Measurements from ENCODE around the gene FILIP1.

Gene FILIP1, protein sequence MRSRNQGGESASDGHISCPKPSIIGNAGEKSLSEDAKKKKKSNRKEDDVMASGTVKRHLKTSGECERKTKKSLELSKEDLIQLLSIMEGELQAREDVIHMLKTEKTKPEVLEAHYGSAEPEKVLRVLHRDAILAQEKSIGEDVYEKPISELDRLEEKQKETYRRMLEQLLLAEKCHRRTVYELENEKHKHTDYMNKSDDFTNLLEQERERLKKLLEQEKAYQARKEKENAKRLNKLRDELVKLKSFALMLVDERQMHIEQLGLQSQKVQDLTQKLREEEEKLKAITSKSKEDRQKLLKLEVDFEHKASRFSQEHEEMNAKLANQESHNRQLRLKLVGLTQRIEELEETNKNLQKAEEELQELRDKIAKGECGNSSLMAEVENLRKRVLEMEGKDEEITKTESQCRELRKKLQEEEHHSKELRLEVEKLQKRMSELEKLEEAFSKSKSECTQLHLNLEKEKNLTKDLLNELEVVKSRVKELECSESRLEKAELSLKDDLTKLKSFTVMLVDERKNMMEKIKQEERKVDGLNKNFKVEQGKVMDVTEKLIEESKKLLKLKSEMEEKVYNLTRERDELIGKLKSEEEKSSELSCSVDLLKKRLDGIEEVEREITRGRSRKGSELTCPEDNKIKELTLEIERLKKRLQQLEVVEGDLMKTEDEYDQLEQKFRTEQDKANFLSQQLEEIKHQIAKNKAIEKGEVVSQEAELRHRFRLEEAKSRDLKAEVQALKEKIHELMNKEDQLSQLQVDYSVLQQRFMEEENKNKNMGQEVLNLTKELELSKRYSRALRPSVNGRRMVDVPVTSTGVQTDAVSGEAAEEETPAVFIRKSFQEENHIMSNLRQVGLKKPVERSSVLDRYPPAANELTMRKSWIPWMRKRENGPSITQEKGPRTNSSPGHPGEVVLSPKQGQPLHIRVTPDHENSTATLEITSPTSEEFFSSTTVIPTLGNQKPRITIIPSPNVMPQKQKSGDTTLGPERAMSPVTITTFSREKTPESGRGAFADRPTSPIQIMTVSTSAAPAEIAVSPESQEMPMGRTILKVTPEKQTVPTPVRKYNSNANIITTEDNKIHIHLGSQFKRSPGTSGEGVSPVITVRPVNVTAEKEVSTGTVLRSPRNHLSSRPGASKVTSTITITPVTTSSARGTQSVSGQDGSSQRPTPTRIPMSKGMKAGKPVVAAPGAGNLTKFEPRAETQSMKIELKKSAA (N-terminal part only)

DNA sequence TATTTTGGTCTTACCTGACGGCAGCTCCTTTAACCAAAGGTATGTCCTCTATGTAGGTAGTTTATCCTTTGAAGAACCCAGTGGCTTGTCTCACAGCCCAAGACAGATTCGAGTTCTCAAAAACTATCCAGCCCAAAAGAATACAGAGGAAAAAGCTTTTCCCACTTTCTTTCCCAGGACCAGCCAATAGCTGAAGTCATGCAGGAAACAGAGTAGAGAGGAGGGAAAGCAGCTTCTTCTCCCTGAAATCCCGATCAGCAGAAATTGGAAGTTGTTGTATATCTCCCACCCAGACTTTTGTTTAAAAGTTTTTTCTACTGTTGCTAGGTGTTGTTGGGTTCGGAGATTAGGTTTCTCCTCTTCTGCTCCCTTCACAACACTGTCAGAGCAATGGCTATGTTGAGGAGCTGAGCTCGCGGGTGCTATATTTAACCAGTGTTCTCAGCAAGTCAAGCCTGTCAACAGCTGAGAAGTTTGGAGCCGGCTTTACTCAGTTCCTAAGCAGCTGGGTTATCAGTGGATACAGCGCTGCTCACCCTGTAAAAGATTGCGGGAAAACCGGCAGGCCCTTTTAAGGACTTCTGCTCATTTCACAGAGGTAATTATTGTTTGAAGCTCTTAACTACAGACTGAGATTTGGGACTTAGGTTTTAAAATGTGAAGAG is at the start of gene FILIP1:
FILIP1 (minus strand) TSS at position 401 of the 665 bp plus-strand sequence. CDS start 78,828 bp downstream, outside the sequence.
- peak; percentile 10 for DNase-seq (ENCODE audit: low spot score)

DNA sequence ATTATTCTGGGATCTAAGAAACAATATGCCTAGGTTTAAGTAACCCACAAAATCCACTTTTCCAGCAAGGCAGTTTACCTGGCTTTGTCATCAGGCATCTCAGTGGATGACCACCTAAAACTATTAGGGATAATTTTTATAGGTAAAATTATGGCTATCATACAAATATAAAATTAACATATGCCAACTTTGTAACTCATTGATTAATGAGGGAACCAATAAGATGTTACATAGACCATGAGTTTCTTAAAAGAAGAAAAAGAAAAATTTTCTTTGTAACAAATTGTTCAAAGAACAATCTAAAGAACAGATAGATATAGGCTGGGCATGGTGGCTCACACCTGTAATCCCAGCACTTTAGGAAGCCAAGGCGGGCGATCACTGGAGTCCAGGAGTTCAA is 49.7 kb upstream of the FILIP1 start:
- DNase-seq (ENCODE audit: low spot score), result no peak

DNA sequence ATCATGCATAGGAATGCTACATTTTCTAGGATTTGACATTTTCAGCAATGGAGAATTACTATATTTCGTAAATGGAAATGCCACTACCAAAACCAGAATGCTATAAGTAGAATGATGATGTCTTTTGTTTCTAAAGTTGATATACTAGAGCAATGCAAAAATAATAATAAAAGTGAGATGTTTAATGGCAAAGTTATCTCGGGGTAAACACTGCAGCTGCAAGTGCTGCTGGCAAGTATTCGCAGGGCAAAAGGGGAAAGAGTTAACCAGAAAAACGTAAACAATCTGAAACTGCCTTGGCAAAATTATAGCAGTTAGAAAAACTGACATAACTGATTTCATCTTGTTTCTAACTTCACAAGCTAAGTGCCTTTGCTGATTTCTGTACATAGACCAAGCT is 45.5 kb upstream of the FILIP1 start:
- DNase-seq (ENCODE audit: low spot score), result no peak

DNA sequence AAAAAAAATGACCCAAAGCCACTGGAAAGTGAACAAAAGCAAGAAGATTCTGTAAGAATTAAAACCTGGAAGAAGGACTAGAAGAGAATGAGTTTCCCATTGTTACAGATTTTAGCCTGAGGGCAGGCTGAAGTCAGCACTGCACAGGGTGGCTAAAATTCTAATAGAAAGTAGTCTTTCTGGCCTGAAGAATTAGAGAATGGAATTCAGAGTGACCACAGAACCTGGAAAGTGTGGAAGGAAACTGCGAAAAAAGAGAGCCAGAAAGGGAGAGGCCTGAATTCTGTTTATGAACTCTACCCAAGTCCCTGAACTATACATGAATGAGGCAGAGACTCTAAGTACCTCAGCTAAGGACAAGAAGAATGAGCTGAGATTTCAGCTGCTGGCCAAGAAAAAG is 38.9 kb upstream of the FILIP1 start:
- DNase-seq (ENCODE audit: low spot score), result no peak

DNA sequence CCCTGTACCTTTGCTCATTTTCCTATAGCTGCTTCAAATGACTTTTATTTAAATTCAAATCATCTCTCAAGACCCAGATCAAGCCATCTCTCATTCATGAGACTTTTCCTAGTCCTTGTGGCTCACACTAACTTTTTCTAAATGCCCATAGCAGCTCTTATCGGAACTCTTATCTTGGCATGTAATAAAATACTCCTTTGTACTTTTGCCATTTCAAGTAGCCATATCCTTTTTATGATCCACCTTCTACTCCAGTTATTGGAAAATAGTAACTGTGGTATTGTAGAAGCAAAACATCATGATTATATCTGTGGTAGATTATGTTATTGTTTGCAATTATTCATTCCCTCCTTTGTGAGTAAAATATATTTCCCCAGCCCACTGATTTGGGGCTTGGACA is 37.6 kb upstream of the FILIP1 start:
- no peak for DNase-seq (ENCODE audit: low spot score)

DNA sequence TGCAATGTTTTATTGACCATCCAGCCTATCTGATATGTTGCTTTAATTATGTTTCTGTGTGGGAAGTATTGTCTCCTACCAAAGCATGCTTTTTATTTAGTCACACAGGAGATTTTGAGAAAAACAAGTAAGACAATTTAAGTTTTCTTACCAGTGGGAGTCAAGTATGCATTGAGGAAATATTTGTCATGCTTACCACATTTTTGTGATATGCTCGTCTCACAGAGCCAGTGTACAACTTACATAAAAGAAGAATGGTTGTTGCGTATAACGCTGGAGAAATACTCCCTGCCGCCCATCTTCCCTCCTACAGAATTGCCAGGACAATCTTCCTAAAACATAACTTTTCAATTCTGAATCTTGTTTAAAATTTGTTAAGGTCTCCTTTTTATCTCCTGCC is 37.1 kb upstream of the FILIP1 start:
- DNase-seq (ENCODE audit: low spot score), result no peak

DNA sequence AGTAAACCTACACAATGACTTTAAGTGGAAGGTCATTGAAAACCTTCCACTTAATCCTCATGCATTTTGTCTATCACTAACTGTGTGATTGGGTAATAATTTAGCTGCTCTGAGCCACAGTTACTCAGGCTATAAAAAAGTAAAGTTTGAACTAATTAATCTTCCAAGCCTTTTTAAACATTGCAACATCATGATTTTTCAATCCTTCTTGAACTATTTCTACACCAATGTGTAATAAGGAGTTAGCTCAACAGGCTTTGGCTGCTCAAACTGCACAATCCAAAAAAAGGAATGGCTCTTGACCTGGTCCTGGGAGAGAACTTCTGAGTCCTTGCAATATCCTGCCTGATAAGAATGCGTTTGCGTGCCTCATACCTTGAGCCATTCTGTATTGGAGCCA is 34.8 kb upstream of the FILIP1 start:
- no peak for DNase-seq (ENCODE audit: low spot score)

DNA sequence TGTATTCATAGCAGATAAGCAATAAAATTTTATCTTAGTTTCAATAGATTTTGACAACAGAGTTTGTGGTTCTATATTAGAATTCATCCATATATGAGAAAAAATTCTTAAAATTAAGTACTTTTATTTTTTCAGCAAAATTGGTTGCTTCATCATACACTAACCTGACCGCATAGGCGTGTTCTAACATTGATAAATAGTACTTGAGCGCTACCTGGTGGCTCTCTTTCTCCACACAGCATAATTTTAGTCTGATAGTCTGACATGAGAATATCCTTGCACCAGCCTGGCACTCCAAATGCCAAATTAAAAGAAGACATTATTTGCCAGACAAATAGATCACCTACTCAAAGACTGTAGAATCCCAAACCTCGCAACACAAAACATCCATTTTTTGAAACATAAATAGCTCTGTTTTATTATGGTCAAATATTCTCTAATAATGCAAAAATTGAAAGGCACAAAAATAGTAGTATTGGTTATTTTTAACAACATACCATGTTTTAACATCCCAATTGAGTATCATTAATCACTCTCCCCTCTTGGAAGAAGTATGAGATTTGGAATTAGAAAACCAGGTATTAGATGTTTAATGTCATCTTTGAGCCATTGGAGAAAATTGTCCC is 33.0 kb upstream of the FILIP1 start:
- DNase-seq (ENCODE audit: low spot score), result peak; percentile 33

DNA sequence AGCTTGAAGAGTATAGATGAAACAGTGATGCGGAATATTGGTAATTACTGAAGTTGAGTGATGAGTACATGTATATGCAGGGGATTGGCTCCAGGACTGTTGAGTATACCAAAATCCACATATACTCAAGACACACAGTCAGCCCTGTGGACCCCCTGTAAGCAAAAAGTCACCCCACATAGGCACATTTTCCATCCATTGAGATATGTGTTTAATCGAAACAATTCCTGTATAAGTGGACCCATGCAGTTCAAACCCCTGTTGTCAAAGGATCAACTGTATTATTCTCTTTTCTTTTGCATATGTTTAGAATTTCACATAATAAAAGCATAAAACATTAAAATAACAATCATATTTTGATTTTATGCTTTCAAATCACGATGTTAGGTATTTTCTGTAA is 32.1 kb upstream of the FILIP1 start:
- no peak for DNase-seq (ENCODE audit: low spot score)

DNA sequence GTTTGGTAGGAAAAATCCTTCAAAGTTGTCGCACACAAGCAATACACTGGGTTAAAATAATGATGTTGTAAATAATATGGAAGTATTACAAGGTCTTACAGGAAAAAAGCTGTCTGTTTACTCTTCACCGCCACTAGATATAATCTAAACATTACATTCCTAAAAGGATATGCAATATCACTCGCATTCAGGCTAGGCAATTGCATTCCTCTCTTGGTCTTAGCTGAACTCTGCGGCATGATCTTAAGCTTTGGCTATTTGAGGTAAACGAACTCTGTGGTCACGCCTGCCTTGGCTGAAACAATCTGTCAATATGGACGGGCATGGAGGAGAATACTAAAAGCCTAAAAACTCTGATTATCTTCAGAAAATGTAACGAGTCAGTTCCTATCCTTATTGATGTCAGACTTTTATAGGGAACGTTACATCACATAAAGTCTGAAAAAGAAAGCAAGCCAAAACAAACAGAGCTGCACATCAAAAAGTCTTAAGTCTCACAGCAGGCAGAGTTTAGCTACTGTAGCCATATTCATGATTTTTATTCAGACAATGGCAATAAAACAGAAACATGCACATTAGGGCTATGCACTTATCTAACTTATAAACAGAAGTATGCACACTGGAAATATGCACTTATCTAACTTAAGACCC is 30.8 kb upstream of the FILIP1 start:
- DNase-seq (ENCODE audit: low spot score), result peak; percentile 75

DNA sequence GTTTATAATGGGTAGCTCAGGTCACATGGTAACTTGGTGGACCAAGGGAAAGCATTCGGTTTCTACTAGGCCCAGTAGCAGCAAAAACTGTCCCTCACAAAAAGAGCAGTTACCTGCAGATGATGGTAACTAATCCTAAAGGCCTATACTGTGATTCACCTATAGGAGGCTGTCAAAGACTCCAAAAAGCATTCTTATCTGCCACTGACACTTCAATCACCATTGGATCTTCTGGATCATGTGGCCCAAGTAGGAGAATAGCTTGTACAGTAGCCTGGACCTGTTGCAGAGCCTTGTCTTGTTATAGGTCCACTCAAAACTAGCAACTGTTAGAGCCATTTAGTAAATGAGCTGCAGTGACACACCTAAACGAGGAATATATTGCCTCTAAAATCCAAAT is 23.2 kb upstream of the FILIP1 start:
- no peak for DNase-seq (ENCODE audit: low spot score)

DNA sequence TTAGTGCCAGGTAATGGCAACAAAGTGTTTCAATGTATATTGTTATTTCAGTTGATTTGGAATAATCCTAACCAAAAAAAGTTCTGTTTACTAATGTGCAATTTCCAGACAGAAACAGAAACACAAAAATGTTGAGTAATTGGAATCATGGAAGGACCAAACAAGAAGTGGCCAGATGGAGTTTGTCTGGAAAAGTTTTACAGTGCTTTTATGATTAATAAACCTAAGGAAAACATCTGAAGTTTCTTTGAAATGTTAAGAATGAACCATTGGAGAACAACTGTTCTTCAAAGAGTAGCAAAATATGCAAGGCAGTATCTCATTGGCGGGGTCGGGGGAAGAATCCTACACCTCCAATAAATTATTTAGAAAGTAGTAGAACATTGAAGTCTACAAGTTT is 19.0 kb upstream of the FILIP1 start:
- DNase-seq (ENCODE audit: low spot score), result no peak

DNA sequence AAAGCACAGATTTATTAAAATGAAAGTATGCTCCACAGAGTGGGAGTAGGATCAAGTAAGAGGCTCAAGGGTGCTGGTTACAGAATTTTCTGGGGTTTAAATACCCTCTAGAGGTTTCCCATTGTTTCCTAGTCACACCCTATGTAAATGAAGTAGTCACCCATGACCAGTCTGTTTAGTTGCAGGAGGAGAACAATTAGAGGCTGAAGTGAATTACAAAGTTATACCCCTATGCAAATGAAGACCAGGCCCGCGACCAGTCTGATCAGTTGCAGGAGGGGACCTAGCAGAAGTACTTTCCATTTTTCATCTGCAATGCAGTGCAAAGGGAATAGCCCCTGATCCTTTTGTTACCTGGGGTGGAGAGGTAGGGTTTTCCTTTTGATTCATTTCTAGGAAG is 11.8 kb upstream of the FILIP1 start:
- no peak for DNase-seq (ENCODE audit: low spot score)

DNA sequence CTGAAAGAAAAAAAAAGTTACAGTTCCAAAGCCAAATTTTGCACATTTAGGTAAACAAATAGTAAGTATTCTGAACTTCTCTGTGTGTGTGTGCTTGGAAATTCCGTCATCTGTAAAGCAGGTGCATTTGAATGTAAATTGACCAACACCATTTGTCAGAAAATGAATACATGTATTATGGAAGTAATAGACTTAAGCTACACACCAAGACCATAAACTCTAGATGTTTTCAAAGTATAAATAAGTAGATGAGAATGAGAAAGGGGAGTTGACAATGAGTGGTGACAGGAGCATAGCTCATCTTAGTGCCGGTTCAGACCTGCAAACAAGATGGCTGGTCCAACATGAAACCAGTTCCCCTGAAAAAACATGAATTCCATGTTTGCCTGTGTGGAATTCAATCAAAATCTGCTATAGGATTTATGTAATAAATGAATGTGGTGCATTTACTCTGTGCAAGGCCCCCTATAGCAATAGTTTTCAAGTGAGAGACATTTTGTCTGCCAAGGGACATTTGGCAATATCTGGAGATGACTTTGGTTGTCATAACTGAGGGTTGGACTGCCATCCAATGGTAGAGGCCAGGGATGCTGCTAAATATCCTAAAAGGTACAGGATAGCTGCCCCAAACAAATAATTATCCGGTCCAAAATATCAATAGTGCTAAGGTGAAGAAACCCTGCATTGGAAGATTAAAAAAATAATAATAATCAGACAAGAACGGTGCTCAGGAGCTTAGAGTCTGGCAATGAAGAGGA is 11.0 kb upstream of the FILIP1 start:
- DNase-seq (ENCODE audit: low spot score), result no peak

DNA sequence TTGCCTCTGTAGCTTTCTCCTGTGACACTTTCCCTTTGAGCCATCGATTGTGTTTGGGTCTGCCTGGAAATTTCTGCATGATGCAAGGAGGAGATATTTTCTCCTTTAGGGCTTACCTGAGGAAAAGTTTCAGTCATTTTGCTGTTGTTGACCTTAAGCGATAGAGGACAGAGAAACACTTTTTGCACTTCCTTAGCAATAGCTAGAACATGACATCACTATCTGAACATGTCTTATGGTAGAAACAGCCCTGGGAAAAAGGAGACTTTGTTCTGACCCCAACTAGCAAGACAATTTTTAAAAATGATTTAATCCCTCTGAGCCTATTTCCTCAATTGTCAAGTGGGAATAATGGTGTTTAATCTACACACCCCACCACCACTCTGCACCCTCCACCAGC is 9.7 kb upstream of the FILIP1 start:
- no peak for DNase-seq (ENCODE audit: low spot score)

DNA sequence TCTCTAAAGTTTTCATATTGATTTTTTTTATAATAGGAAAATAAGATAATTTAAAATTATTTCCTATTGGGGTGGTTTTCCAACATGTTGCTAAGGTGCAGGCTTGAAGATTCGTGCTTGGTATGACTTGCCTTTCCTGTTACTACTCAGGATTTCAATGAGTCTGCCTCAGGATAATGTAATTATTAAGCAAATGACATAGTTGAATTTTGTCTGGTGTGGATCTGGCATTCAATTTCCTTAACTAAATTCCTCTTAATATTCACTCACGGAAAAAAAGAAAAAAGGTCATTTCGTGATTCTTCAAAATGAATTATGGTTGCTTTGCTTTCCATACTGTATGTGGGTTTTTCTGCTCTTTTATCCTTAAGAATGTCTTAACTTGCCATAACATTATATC is 9.3 kb upstream of the FILIP1 start:
- no peak for DNase-seq (ENCODE audit: low spot score)

DNA sequence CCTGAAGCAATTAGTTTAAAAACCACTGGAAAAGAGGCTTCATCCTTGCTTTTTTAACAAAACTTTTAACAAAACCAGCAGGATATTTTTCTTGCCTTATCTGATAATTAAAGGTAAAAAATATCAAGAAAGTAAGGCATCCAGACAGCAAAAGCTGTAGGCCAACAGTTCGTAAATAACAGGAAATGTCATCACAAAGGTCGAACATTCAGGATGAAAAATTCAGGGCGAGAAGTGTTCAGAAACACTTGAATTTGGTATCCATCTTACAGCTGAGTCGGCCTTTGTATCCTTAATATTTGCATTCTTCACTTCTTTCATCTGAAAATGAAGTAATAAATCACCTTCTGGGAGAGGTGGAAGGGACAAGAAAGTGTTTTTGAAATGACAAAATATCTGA is 8.2 kb upstream of the FILIP1 start:
- DNase-seq (ENCODE audit: low spot score), result no peak

DNA sequence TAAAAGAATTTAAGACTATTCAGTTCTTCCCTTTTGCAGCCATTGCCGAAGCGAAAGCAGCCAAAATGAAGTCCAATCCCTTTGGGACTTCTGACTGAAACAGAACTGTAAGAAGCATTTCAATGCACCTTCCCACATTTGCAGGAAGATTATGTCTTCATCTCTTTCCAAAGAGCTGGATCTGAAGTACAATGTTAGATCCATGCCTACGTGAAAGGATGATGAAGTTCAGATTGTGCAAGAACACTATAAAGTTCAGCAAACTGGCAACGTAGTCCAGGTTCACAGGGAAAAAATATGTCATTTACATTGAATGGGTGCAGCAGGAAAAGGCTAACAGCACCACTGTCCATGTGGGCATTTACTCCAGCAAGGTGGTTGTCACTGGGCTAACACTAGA is 6.0 kb upstream of the FILIP1 start:
- no peak for DNase-seq (ENCODE audit: low spot score)

DNA sequence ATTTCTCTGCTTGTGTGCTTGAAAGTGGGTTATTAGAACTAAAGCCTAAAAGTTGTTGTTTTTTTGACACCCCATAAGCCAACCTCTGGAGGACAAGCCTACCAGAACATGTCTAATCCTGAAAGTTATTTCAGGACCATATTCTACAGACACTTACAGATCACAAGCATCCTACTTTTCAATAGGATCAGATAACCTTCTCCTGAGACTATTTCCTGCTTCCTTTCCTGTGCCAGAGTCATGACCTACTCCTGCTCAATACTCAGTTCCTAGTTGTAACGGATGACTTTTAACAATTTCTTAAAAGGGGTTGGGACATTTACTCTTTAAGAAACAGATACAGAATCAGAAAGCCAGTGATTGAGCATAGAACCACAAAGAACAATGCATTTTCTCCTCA is 5.3 kb upstream of the FILIP1 start:
- no peak for DNase-seq (ENCODE audit: low spot score)

DNA sequence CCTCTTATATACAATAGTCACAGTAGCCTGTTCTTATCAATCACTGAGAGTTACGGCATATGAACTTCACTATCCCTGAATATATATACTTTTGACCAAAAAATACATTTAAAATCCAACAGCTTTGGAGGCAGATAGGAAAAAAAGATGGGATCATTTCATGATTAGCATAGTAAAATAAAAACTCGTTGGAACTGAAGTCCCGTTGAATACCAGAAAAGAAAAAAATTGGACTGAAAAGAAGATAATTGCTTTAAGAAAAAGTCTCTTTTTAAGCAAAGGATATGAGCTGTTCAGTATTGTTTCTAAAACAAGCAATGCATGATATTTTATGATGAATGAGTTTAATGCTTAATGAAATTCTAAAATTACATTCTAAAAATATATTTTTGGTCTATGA is 4.4 kb upstream of the FILIP1 start:
- DNase-seq (ENCODE audit: low spot score), result no peak
